Measurements from ENCODE around the gene XRCC5. TPM values are rescaled to one million over a fixed set of nuclear protein-coding genes. Genes with fewer than 3 reads are reported as not detected.

XRCC5 gene
- total and polyA plus RNA-seq, 10 donors, result 63.5 to 252 (median 179) TPM

DNA sequence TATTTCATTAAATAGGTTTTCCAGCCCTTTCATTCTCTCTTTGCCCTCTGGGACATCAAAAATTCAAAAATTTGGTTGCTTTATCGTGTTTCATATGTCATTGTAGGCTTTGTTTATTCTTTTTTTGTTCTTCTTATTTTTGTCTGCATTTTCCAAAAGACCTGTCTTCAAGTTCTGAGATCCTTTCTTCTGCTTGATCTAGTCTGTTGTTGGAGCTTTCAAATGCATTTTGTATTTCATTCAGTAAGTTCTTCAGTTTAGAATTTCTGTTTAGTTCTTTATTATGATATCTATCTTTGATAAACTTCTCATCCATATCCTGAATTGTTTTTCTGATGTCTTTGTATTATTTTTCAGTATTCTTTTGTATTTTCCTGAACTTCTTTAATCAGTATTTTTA is 123.6 kb downstream of the XRCC5 start:
- no peak for TF ChIP-seq POLR2A (IDR thresholded peaks at IDR 0.05)
- no peak for TF ChIP-seq POLR2AphosphoS5 (IDR thresholded peaks at IDR 0.05)
- no peaks in the 10 kb centered on the region for H3K27me3 ChIP-seq (replicated peaks in 1 of 7)
- H3K36me3 ChIP-seq, result no peaks in the 10 kb centered on the region
- 76 to 94% (median 88%) methylated on average over 1 of the region's 1 CpG for WGBS, 5 donors
- H3K9me3 ChIP-seq, result peaks cover 7 to 36% (median 30%) of the 10 kb centered on the region in 8 donors
- no peaks in the 10 kb centered on the region for H3K4me1 ChIP-seq
- H3K27ac ChIP-seq, result no peak overlapping the region
- H3K4me3 ChIP-seq, result no peak overlapping the region
- intact Hi-C loops (cut with DNase I; ENCODE audit: low total_unique reads), result no loop called here
- DNase-seq, result no peak

DNA sequence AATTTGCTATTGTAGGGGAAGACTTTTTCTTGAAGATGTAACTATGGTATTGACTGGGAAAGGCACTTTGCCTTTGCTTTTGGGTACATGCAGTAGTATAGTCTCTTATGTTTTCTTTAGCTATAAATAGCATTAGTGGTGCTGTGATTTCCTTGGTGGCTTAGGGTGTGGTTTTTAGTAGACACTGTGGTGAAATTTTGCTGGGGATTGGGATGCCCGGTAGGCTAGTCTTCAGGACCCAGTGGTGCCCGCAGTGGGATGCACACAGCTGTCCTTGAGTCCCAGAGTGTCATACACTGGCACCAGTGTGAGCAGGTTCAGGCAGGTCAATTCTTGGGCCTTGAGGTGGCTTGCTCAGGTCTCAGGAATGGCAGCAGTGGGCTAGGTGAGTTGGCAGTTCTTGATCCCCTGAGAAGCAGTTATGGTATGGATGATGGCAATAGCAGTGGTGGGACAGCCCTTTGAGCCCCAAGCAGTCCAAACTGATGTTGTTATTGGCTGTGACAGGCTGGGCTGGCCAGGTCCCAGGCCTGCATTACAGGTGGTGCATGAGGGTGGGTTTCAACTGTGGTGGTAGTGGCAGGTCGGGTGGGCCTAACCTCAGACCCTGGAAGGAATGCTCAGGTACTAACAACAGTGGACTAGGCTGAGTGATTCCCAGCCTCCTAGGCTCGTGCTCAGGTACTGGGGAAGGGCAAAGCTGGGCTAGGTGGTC is 124.3 kb downstream of the XRCC5 start:
- no peaks in the 10 kb centered on the region for H3K4me1 ChIP-seq
- no peaks in the 10 kb centered on the region for H3K36me3 ChIP-seq
- H3K27ac ChIP-seq, result no peak overlapping the region
- 83 to 94% (median 88%) methylated on average over 4 of the region's 4 CpGs for WGBS, 5 donors
- no peaks in the 10 kb centered on the region for H3K27me3 ChIP-seq (replicated peaks in 1 of 7)
- H3K9me3 ChIP-seq, result peaks cover 7 to 36% (median 30%) of the 10 kb centered on the region in 8 donors
- no peak overlapping the region for H3K4me3 ChIP-seq
- no peak for DNase-seq
- TF ChIP-seq POLR2AphosphoS5 (IDR thresholded peaks at IDR 0.05) (no peak), POLR2A (IDR thresholded peaks at IDR 0.05) (no peak)
- TF ChIP-seq, protein P1, sequence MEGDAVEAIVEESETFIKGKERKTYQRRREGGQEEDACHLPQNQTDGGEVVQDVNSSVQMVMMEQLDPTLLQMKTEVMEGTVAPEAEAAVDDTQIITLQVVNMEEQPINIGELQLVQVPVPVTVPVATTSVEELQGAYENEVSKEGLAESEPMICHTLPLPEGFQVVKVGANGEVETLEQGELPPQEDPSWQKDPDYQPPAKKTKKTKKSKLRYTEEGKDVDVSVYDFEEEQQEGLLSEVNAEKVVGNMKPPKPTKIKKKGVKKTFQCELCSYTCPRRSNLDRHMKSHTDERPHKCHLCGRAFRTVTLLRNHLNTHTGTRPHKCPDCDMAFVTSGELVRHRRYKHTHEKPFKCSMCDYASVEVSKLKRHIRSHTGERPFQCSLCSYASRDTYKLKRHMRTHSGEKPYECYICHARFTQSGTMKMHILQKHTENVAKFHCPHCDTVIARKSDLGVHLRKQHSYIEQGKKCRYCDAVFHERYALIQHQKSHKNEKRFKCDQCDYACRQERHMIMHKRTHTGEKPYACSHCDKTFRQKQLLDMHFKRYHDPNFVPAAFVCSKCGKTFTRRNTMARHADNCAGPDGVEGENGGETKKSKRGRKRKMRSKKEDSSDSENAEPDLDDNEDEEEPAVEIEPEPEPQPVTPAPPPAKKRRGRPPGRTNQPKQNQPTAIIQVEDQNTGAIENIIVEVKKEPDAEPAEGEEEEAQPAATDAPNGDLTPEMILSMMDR (IDR thresholded peaks at IDR 0.05 in 8 of 11, conservative IDR thresholded peaks at IDR 0.05 in 3 of 11), result no peak
- intact Hi-C loops (cut with DNase I; ENCODE audit: low total_unique reads), result no loop called here

DNA sequence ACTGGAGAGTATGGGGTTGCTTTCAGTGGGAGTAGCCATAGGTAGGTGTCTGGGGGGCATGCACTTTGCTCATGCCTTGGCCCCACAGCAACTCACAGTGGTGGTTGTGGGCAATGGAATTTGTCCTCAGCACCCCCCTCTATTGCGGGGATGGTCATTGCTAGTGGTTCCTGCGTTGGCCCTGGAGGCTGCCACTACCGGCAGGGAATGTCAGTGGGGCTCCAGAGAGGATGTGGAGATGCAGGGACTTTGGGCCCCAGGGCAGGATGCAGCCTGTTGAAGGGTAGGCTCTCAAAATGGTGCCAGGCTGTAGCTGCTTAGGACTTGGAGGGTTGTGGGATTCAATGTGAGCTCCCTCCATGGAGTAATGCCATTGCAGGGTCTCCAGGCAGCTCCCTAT is 125.0 kb downstream of the XRCC5 start:
- Histone ChIP-seq H3K27me3 (replicated peaks in 1 of 7) (no peaks in the 10 kb centered on the region), H3K4me1 (no peaks in the 10 kb centered on the region), H3K36me3 (no peaks in the 10 kb centered on the region), H3K9me3 (peaks cover 7 to 36% (median 30%) of the 10 kb centered on the region in 8 donors), H3K27ac (no peak overlapping the region), H3K4me3 (no peak overlapping the region)
- 88 to 100% (median 92%) methylated on average over 3 of the region's 3 CpGs for WGBS, 5 donors
- no peak for TF ChIP-seq POLR2AphosphoS5 (IDR thresholded peaks at IDR 0.05)
- TF ChIP-seq, protein P1 (IDR thresholded peaks at IDR 0.05 in 8 of 11, conservative IDR thresholded peaks at IDR 0.05 in 3 of 11), result no peak
- DNase-seq, result no peak
- intact Hi-C loops (cut with DNase I; ENCODE audit: low total_unique reads), result no loop called here

DNA sequence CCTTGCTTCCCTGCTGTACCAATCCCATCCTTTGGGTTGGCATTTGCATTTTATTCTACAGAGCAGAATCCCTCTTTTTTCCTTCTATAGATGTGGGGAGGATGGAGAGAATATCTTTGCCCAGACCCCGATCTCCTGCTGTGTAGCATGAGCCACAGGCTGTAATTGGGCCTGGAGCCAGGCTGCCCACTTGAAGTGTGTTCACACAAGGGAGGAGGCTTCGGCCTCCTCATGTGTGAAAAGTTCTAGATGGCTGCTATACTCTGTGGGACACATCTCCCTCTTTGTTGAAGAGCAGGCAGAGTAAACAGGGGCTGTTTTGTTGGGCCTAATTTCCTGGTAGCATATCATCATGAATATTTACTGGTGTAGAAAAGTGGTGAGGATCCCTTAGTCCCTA is 126.3 kb downstream of the XRCC5 start:
- H3K4me3 ChIP-seq, result no peak overlapping the region
- H3K36me3 ChIP-seq, result no peaks in the 10 kb centered on the region
- H3K9me3 ChIP-seq, result peaks cover 7 to 34% (median 30%) of the 10 kb centered on the region in 8 donors
- peak; percentile 55 for DNase-seq
- intact Hi-C loops (cut with DNase I; ENCODE audit: low total_unique reads), result no loop called here
- WGBS, 5 donors, result 79 to 93% (median 91%) methylated on average over 2 of the region's 2 CpGs
- TF ChIP-seq POLR2A (IDR thresholded peaks at IDR 0.05) (no peak), POLR2AphosphoS5 (IDR thresholded peaks at IDR 0.05) (no peak)
- TF ChIP-seq, protein P1 (IDR thresholded peaks at IDR 0.05 in 8 of 11, conservative IDR thresholded peaks at IDR 0.05 in 3 of 11), result no peak
- no peaks in the 10 kb centered on the region for H3K27me3 ChIP-seq (replicated peaks in 1 of 7)
- H3K27ac ChIP-seq, result no peak overlapping the region
- H3K4me1 ChIP-seq, result no peaks in the 10 kb centered on the region
